Stimulated activated CD8-positive, alpha-beta memory T cell treated with anti-CD3 and anti-CD28 coated beads, Interleukin-4, amount 100 ng/mL, for 4 hours (primary cell): ENCODE measurements around the gene PBXIP1.
"Not testable (repeated sequence)": the region's sequence is repeated elsewhere in the genome, so short reads cannot be mapped to it uniquely, and the experiment has no call there.

Experiments
- DNase-seq, 2 donors: peaks; one replicate each; pipeline ENCODE4 v3.0.0-alpha.2; 2020; ENCODE audit warnings: low read depth in 2 of 2, low spot score in 1 of 2

The PBXIP1 gene

DNA sequence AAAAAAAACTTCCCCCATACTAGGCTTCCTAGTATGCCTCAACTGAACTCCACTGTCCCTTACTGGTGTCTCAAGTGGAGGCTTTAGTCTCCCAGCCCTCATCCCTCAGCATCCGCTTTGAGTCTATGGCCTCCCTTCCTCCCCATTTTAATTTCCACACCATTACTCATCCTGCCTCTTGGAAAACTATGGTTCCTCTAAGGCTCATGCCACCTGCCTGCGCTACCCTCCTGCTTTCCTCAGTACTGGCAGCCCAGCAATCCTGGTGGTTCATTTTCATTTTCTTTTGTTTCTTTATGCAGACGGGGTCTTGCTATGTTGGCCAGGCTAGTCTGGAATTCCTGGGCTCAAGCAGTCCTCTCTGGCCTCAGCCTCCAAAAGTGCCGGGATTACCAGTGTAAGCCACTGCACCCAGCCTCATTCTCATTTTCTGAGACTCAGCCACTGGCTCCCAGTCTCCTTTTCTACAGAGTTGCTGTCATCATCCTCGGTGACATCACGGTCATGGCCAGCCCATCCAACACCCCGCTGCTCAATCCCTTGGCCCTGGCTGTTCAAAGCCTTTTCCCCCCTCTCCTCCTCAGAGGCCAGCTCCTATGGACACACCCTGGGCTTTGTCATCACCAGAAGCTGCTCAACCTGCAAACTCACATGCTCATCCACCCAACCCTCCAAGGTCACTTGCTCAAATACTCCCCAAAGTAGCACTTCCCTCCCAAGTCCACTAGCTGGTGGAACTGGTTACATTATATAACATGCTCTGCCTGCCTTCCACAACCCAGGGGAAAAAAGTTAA lies 17.1 kb downstream of the PBXIP1 start:
- no peak for DNase-seq

- DNase-seq: no peak
Measured at GRCh38 chr1:154937988-154938386, 17.9 kb downstream of the PBXIP1 start.

- peak; percentile 70 to 79 for DNase-seq
Measured at GRCh38 chr1:154937085-154937987, 18.6 kb downstream of the PBXIP1 start.

DNA sequence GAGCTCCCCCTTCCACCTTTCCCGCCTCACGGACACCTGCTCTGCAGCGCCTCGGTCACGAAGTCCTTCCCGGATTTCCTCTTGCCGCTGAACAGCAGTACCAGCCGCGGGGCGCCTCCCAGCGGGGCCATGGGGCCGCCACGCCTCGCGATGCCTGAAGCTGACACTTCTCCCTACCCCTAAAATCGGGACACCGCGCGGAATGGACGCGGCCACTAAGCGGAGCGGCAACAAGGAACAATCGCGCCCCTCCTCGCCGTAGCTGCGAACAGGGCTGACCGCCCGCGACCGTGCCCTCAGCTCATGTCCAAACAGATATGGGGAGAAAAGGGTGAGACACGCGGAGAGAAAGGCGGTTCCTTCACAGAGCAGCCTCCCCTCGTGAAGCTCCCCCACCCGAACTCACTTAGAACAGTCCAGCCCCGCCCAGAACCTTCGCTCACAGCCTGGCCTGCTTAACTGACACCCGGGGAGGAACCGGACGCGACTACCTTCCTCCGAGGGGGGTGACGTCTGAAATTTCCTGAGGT lies 19.3 kb downstream of the PBXIP1 start, which contains the start of gene PMVK:
TSS of gene PMVK (minus strand) at position 165 of the 530 bp plus-strand sequence. CDS start at position 131, 34 bp downstream.
- DNase-seq: peak; percentile 91 to 94

GRCh38 chr1:154935749-154936554 lies 19.9 kb downstream of the PBXIP1 start:
- no peak for DNase-seq

GRCh38 chr1:154934358-154934948 lies 21.4 kb downstream of the PBXIP1 start:
- DNase-seq: no peak

GRCh38 chr1:154931940-154932487 lies 23.9 kb downstream of the PBXIP1 start:
- no peak for DNase-seq

GRCh38 chr1:154926201-154926600 lies 29.7 kb downstream of the PBXIP1 start:
- DNase-seq: no peak

GRCh38 chr1:154925335-154926170 lies 30.3 kb downstream of the PBXIP1 start:
- DNase-seq: no peak

DNA sequence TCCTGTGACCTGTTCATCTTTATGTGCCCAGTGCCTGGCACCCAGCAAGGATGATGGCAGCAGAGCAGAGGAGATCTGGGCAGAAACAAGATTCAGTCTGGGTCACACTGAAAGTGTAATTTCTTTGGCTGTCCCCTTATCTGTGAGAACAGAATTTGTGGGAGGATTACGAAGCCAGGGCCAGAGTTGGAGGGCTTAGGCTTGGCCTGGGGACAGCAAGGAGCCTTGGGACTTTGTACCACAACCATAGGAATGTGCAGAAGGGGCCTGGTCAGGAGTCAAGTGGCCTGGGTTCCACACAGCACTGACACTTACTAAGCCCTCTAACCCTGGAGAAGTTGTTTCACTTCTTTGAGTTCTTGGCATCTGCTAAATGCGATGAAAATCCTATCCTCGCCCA lies 32.2 kb downstream of the PBXIP1 start:
- DNase-seq: no peak

DNA sequence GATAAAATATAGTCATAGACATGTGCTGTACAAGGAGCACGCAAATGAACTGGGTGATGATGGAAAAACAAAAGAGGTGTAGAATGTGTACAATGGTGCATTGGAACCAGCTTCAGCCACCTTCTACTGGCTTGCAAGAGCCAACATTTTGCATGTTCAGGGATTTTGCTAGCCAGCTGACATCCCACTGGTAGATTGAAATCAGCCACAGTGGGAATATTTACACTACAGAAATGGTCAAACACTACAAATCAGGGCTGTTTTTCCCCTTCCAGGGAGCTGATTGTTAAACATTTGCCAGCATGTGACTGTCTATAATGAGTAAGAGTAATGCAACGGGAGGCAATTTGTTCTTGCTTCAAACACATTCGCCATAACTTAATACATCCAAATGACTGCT lies 42.6 kb downstream of the PBXIP1 start:
- DNase-seq: no peak

DNA sequence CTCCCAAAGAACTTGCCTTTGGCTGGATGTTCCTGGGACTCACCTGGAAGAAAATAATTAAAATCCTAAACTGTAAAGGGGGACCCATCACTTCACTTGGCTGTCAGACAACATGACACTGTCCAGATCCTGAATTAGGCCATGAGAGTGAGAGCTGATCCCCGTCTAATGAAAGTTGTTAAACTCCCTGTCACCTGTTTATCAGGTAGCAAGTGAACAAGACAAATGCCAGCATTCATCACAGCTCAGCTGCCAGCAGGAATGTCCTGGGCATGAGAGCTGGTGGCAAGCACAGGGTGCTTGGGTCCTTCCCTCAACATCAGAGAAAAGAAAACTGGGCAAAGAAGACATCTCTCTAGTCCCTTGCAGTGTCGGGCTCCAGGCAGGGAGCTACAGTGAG lies 43.1 kb downstream of the PBXIP1 start:
- no peak for DNase-seq

GRCh38 chr1:154911691-154912550 lies 44.0 kb downstream of the PBXIP1 start:
- DNase-seq: no peak

DNA sequence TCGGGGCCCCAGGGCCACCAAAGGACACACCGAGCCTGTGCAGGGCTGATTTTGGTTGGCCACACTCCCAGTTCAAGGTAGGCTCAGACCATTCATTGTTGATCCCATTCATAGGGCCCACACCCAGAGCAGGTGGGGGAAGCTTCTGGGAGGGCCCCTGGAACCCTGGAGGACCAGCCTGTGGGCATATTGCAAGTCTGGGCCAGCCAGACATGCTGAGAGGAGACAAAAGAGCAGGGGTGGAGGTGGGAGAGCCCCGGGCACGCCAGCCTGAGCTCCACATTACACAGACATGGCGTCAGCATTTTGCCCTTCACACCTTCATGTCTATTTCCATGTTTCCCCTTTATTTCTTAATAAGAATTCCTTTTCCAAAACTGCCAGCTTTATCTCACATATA lies 45.0 kb downstream of the PBXIP1 start:
- no peak for DNase-seq

- DNase-seq: no peak
Measured at GRCh38 chr1:154908937-154909336, 47.0 kb downstream of the PBXIP1 start.

- DNase-seq: not testable (repeated sequence)
Measured at GRCh38 chr1:154908129-154908528, 47.8 kb downstream of the PBXIP1 start.

- DNase-seq: no peak
Measured at GRCh38 chr1:154906621-154907081, 49.2 kb downstream of the PBXIP1 start.

DNA sequence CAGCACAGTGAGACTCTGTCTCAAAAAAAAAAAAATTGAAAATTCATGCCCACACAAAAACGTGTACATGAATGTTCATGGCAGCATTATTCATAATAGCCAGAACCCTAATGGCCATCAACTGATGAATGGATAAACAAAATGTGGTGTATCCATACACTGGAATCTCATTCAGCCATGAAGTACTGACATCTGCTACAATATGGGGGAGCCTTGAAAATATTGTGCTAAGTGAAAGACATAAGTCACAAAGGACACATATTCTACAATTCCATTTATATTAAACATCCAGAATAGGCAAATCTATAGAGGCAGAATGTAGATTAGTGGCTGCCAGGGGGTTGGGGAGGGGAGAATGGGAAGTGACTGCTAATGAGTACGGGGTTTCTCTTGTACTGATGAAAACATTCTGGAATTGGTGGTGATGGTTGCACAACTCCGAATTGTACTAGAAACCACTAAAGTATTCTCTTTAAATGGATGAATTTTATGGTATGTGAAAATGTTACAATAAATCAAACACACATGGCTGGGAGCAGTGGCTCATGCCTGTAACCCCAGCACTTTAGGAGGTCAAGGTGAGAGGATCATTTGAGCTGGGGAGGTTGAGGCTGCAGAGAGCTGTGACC lies 52.8 kb downstream of the PBXIP1 start:
- no peak for DNase-seq
